ENCODE data around the gene LAD1.

LAD1 gene

GRCh38 chr1:201357636-201358348, 41.3 kb downstream of the LAD1 start:
- H3K27me3 Mint-ChIP-seq, result peaks cover 4% of the 10 kb centered on the region

GRCh38 chr1:201357211-201357610, 41.9 kb downstream of the LAD1 start:
- H3K36me3 Mint-ChIP-seq (ENCODE audit: low read depth), result no peaks in the 10 kb centered on the region
- H3K27me3 Mint-ChIP-seq, result peaks cover under 1% of the 10 kb centered on the region
- no peaks in the 10 kb centered on the region for H3K9me3 Mint-ChIP-seq

More at GRCh38 chr1:201357636-201358348, 41.3 kb downstream of the LAD1 start:
- H3K27ac Mint-ChIP-seq, result no peak overlapping the region
- no peaks in the 10 kb centered on the region for H3K9me3 Mint-ChIP-seq
- no peaks in the 10 kb centered on the region for H3K4me1 Mint-ChIP-seq (ENCODE audit: low read depth)
- H3K36me3 Mint-ChIP-seq (ENCODE audit: low read depth), result no peaks in the 10 kb centered on the region
- no peak overlapping the region for H3K4me3 Mint-ChIP-seq

GRCh38 chr1:201356701-201357100, 42.4 kb downstream of the LAD1 start:
- Mint-ChIP-seq H3K4me1 (ENCODE audit: low read depth) (no peaks in the 10 kb centered on the region), H3K9me3 (no peaks in the 10 kb centered on the region), H3K36me3 (ENCODE audit: low read depth) (no peaks in the 10 kb centered on the region), H3K4me3 (no peak overlapping the region), H3K27ac (no peak overlapping the region), H3K27me3 (peaks cover 6% of the 10 kb centered on the region)

More at GRCh38 chr1:201357211-201357610, 41.9 kb downstream of the LAD1 start:
- Mint-ChIP-seq H3K27ac (no peak overlapping the region), H3K4me1 (ENCODE audit: low read depth) (no peaks in the 10 kb centered on the region), H3K4me3 (no peak overlapping the region)

- no peak overlapping the region for H3K4me3 Mint-ChIP-seq
- H3K9me3 Mint-ChIP-seq, result no peaks in the 10 kb centered on the region
Observed at GRCh38 chr1:201356236-201356635, 42.9 kb downstream of the LAD1 start.

GRCh38 chr1:201355471-201355870, 43.7 kb downstream of the LAD1 start:
- Mint-ChIP-seq H3K4me1 (ENCODE audit: low read depth) (no peaks in the 10 kb centered on the region), H3K4me3 (no peak overlapping the region), H3K36me3 (ENCODE audit: low read depth) (no peaks in the 10 kb centered on the region), H3K27me3 (peaks cover 14% of the 10 kb centered on the region), H3K27ac (no peak overlapping the region), H3K9me3 (no peaks in the 10 kb centered on the region)

More at GRCh38 chr1:201356236-201356635, 42.9 kb downstream of the LAD1 start:
- no peaks in the 10 kb centered on the region for H3K4me1 Mint-ChIP-seq (ENCODE audit: low read depth)
- H3K27me3 Mint-ChIP-seq, result peaks cover 11% of the 10 kb centered on the region
- H3K27ac Mint-ChIP-seq, result no peak overlapping the region
- no peaks in the 10 kb centered on the region for H3K36me3 Mint-ChIP-seq (ENCODE audit: low read depth)

- H3K36me3 Mint-ChIP-seq (ENCODE audit: low read depth), result no peaks in the 10 kb centered on the region
- no peaks in the 10 kb centered on the region for H3K9me3 Mint-ChIP-seq
- H3K4me1 Mint-ChIP-seq (ENCODE audit: low read depth), result no peaks in the 10 kb centered on the region
- no peak overlapping the region for H3K27ac Mint-ChIP-seq
- H3K27me3 Mint-ChIP-seq, result peaks cover 14% of the 10 kb centered on the region
- H3K4me3 Mint-ChIP-seq, result no peak overlapping the region
Observed at GRCh38 chr1:201354901-201355295, 44.2 kb downstream of the LAD1 start.

GRCh38 chr1:201354151-201354900, 44.8 kb downstream of the LAD1 start:
- Mint-ChIP-seq H3K9me3 (no peaks in the 10 kb centered on the region), H3K36me3 (ENCODE audit: low read depth) (no peaks in the 10 kb centered on the region), H3K27me3 (peaks cover 17% of the 10 kb centered on the region), H3K27ac (no peak overlapping the region), H3K4me3 (no peak overlapping the region), H3K4me1 (ENCODE audit: low read depth) (no peaks in the 10 kb centered on the region)

GRCh38 chr1:201353186-201353940, 45.8 kb downstream of the LAD1 start:
- no peak overlapping the region for H3K4me3 Mint-ChIP-seq
- no peaks in the 10 kb centered on the region for H3K36me3 Mint-ChIP-seq (ENCODE audit: low read depth)
- peaks cover 19% of the 10 kb centered on the region for H3K27me3 Mint-ChIP-seq
- no peaks in the 10 kb centered on the region for H3K9me3 Mint-ChIP-seq
- H3K4me1 Mint-ChIP-seq (ENCODE audit: low read depth), result no peaks in the 10 kb centered on the region
- no peak overlapping the region for H3K27ac Mint-ChIP-seq

- no peaks in the 10 kb centered on the region for H3K36me3 Mint-ChIP-seq (ENCODE audit: low read depth)
- H3K27ac Mint-ChIP-seq, result no peak overlapping the region
- no peak overlapping the region for H3K4me3 Mint-ChIP-seq
- peaks cover 33% of the 10 kb centered on the region for H3K27me3 Mint-ChIP-seq
- H3K9me3 Mint-ChIP-seq, result no peaks in the 10 kb centered on the region
- H3K4me1 Mint-ChIP-seq (ENCODE audit: low read depth), result no peaks in the 10 kb centered on the region
Observed at GRCh38 chr1:201351617-201352016, 47.5 kb downstream of the LAD1 start.

- Mint-ChIP-seq H3K9me3 (no peaks in the 10 kb centered on the region), H3K4me3 (no peak overlapping the region), H3K4me1 (ENCODE audit: low read depth) (no peaks in the 10 kb centered on the region), H3K27ac (no peak overlapping the region), H3K36me3 (ENCODE audit: low read depth) (no peaks in the 10 kb centered on the region), H3K27me3 (peaks cover 33% of the 10 kb centered on the region)
Observed at GRCh38 chr1:201350884-201351283, 48.2 kb downstream of the LAD1 start.

GRCh38 chr1:201350361-201350725, 48.8 kb downstream of the LAD1 start:
- H3K36me3 Mint-ChIP-seq (ENCODE audit: low read depth), result no peaks in the 10 kb centered on the region
- no peak overlapping the region for H3K27ac Mint-ChIP-seq
- H3K27me3 Mint-ChIP-seq, result peaks cover 33% of the 10 kb centered on the region
- no peak overlapping the region for H3K4me3 Mint-ChIP-seq
- H3K4me1 Mint-ChIP-seq (ENCODE audit: low read depth), result no peaks in the 10 kb centered on the region
- no peaks in the 10 kb centered on the region for H3K9me3 Mint-ChIP-seq

- Mint-ChIP-seq H3K4me1 (ENCODE audit: low read depth) (no peaks in the 10 kb centered on the region), H3K4me3 (no peak overlapping the region), H3K27ac (no peak overlapping the region), H3K36me3 (ENCODE audit: low read depth) (no peaks in the 10 kb centered on the region), H3K27me3 (peaks cover 37% of the 10 kb centered on the region), H3K9me3 (no peaks in the 10 kb centered on the region)
Observed at GRCh38 chr1:201349092-201349491, 50.0 kb downstream of the LAD1 start.

- H3K9me3 Mint-ChIP-seq, result no peaks in the 10 kb centered on the region
- no peaks in the 10 kb centered on the region for H3K4me1 Mint-ChIP-seq (ENCODE audit: low read depth)
- H3K27ac Mint-ChIP-seq, result no peak overlapping the region
- H3K4me3 Mint-ChIP-seq, result no peak overlapping the region
- peaks cover 37% of the 10 kb centered on the region for H3K27me3 Mint-ChIP-seq
- no peaks in the 10 kb centered on the region for H3K36me3 Mint-ChIP-seq (ENCODE audit: low read depth)
Observed at GRCh38 chr1:201348211-201348566, 50.9 kb downstream of the LAD1 start.

- no peaks in the 10 kb centered on the region for H3K36me3 Mint-ChIP-seq (ENCODE audit: low read depth)
- peaks cover 37% of the 10 kb centered on the region for H3K27me3 Mint-ChIP-seq
- H3K9me3 Mint-ChIP-seq, result no peaks in the 10 kb centered on the region
- no peak overlapping the region for H3K4me3 Mint-ChIP-seq
- H3K4me1 Mint-ChIP-seq (ENCODE audit: low read depth), result no peaks in the 10 kb centered on the region
- no peak overlapping the region for H3K27ac Mint-ChIP-seq
Observed at GRCh38 chr1:201347498-201348210, 51.5 kb downstream of the LAD1 start.

- Mint-ChIP-seq H3K27ac (no peak overlapping the region), H3K4me1 (ENCODE audit: low read depth) (no peaks in the 10 kb centered on the region), H3K27me3 (peaks cover 34% of the 10 kb centered on the region), H3K9me3 (no peaks in the 10 kb centered on the region), H3K36me3 (ENCODE audit: low read depth) (no peaks in the 10 kb centered on the region), H3K4me3 (no peak overlapping the region)
Observed at GRCh38 chr1:201346987-201347386, 52.1 kb downstream of the LAD1 start.

Measured in stimulated activated naive CD8-positive, alpha-beta T cell treated with anti-CD3 and anti-CD28 coated beads, Interleukin-15, Interleukin-2, amounts not matched to agents 100 ng/mL and 50 ng/mL, for 24 hours (primary cell).